ENCODE measurements around the gene DRD3. TPM values are rescaled to one million over a fixed set of nuclear protein-coding genes. Genes with fewer than 3 reads are reported as not detected.
A peak's percentile ranks its signal among the peaks of the same experiment; 100 is the strongest.

DRD3 gene
- polyA plus RNA-seq (2013, experiment 1 of 2; ENCODE audit: insufficient read length) = not detected
- polyA plus RNA-seq (2013, experiment 2 of 2; ENCODE audit: insufficient read length) = not detected

DNA sequence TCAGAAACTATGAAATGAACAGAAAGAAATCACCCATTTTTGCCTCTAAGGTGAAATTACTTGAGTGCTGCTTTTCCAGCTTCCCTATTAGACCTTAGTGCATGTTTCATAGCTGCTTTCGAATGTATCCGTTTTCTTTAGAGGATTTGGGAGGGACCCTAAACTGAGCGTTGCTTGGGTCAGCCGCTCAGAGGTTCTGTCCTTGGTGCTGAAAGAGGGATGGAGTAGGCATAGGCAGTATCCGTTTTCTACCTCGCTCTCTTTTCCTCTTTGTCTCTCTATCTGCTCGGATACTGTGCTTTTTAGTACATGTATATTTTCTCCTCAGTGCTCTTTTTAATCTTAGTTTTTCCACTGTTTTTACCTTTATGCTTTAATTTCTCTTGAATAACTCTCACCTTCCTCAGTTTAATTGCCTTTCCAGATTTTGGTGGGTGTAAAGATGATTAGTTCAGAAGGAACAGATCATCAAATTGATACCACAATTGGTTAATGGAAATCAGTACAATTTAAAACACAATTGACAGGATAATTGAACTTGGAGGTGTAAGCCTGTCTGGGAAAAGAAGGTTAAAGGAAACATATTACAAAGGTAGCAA is at the start of gene DRD3:
Gene DRD3, minus strand, starts transcription at position 283 of the 599 bp plus-strand sequence. CDS start 7,060 bp downstream, outside the sequence.
- DNase-seq = peak; percentile 62

DNA sequence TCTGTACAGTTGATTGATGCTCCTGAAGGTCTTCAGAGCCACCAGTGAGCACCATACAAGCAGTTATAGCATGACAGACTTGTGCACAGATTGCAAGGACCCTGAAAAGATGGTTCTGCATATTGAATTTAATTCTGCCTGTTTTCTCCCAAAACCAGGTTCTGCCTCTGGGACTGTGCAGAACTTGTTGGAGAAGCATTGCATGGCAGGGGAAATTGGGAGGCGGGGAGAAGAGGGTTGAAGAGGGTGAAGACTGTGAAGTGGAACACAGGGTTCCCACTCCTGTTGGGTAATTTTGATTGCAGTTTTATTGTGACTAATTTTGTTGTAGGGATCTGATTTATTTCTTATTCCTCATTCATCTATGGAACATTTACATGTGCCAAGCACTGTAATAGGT is 48.2 kb upstream of the DRD3 start:
- no peak for DNase-seq

DNA sequence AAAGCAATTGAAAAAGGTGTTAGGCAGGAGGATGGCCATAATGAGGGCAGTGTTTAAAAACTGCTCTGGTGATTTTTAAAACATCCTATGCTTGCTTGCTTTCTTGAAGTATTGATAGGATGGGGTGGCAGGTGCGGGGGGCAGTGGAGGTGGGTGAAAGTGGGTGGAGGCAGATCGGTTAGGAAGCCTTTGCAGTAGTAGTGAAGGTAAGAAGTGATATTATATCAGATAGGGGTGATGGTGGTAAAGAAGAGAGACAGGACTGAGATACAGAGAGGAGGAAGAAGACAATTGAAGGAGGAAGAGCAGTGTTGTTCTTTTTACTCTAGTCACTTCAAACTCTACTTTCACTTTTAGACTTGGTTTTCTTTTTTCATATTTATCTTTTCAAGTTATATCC is 47.5 kb upstream of the DRD3 start:
- DNase-seq = no peak

DNA sequence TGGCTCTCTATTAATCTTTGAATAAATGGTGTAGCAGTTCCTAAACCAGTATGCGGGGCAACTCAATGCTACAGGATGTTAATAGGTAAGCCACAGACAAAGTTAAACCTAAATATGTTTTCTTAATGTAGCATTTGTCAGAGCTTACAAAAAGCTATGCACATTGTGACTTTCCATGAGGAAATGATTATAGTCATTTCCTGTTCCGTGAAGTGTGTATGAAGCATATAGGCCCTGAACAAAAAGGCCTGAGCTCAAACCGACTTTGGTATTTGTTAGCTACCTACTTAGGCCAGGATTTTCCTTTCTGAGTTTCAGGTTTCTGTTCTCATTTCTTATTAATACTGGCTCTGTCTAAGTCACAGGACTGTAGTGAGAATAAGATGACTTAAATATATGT is 44.3 kb upstream of the DRD3 start:
- peak; percentile 31 for DNase-seq

DNA sequence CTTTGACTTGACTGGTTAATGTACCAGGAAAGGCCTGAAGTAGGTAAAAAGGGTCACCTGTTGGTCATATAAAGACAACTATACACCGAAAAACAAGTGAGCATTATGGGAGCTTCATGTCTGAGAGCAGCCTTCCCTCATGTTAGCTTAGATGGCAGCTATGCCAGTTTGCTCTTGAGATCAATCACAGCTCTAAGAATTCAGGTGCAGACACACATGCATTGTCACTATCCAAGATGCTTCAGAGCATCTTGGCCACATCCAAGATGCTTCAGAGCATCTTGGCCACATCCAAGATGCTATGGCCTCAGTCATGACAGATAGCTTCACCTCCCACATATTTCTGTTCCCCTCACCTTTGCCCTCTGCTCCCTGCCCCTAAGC is 43.0 kb upstream of the DRD3 start:
- no peak for DNase-seq

DNA sequence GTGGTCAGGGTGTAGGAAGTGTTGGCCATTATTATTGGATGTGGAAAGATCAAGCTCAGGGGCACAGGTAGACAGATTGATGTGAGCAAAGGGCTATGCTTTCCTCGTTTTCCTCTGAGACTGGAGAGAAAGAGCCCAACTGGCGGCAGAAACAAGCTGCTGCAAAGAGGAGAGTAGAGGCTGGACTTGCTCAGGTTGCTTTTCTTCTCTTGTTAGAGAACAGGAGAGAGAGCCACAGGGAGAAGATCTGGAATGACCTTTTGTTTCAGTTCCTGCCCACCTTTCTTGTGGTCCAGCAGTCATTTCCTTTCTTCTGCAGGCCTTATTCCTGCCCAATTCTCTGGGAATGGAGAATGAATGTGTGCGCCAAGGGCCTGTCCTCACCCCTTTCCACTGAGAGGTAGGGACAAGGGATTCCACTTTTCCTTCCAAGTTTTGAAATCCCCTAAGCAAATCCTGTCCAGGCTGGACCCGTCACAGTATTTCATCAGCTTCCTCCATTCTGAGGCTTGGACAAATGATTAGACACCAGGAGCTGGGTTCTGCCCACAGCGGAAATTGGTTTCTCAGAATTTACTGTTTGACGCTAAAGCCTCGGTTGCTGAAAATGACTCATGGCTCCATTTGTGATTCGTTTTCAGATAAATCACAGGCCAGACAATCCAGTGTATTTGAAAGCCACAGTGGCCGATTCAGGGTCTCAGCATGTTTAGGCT is 42.5 kb upstream of the DRD3 start:
- no peak for DNase-seq

DNA sequence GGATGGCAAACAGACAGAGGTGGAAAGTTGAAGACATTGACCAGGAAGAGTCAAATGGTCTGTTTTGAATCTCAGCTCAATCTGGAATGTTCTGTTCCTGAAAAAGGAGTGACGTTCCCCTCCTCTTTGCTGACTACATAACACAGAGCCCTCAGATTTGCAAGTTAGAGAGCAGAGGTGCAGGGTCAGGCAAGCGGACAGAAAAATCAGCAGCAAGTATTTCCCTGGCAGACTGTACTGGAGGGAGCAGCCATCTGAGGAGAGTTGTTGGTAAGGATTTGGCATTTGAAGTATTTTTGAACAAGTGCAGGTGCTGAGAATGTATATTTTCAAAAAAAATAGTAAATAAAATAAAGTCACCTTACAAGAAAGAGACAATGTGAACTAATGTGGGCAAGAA is 40.9 kb upstream of the DRD3 start:
- no peak for DNase-seq

DNA sequence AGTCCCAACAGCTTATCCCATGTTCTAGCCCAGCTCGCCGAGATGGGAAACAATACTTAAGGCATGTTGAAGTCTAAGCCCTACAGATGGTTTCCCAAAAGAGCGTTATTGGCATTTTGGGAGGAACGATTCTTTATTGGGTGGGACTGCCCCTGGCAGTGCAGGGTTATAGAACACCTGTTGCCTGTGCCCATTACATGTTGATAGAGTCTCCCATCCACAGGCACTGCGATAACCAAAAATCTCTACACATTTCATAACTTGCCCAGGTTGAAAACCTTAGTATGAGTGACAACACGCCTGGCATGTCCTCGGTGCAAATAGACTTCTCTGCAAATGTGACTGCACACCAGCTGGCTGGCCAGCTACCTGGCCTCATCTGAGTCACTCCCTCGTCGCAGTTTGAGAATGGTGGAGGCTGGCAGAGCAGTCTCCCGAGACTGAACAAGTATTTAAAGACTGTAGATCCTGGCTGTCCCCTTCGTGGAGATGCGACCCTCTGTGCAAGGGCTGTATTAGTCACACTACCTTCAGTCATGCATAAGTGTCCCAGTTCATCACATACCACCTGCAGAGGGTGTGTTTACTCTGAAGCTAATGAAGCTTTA is 39.8 kb upstream of the DRD3 start:
- DNase-seq = no peak

DNA sequence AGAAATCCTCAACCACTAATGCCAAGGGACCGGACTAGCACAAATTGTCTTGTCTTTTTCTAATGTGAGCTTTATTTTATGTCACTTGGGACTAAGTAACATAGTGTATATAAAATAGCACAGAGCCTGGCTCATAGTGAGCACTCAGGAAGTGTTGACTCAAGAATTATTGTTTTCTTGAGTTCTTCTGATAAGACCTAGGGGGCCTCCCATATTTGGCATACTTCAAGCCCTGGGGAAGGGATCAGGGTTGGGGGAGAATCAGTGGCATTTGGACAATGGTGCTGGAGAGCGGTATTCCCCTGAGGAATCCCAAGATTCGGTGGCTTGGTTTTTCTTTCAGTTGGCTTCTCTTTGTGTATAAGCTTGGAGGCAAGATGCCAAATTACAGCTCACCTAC is 39.2 kb upstream of the DRD3 start:
- DNase-seq = peak; percentile 61

DNA sequence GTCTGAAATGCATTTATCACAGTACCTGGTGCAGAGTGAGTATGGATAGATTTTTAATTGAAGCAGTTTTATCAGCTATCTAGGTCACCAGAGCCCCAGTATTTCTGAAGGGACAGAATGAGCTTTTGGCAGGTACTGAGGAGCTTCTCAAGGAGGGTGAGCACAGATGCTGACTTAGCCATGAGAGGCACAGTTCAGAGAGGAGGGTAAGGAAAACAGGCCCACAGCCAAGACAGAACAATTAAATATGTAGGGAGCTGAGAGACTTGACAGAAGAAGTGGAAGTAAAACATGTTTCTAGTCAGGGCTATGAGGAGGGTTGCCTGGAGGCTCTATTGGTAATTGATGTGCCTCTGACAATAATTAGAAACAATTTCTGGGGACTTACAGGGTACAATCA is 38.4 kb upstream of the DRD3 start:
- DNase-seq = no peak

DNA sequence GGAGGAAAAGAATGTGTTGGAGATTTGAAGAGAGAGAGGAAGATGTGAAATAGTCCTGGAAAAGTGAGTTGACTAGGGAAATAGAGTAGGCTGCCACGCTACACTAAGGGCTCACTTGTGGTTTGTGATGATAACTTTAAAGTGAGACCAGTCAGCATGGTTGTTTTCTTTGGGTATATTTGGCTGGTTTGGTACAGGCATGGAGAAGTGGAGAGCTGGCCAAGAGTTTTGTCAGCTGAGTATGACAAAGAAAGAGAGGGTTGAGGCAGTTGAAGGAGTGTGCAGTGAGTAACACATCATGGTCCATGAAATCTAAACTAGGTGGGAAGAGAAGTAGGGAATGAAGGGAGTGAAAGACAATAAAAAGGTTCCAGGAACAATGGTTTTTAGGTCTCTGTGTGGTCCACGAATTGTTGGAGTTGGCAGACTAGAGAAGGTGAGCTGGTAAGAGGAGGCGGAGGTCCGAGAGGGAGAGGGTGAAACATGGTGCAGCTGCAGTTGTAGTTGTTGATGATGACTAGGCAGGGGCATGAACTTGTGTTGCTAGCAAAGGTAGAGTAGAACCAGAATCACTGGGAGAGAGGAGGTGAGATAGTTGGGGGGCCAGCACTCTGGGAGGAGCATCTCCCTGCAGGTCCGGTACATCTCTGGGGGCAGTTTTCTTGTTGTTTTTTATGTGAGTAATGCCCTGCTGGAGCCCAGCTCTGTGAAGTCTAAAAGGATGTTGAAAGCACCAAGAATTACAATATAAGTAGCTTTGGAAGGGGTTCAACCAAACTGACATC is 37.5 kb upstream of the DRD3 start:
- DNase-seq = peak; percentile 75

DNA sequence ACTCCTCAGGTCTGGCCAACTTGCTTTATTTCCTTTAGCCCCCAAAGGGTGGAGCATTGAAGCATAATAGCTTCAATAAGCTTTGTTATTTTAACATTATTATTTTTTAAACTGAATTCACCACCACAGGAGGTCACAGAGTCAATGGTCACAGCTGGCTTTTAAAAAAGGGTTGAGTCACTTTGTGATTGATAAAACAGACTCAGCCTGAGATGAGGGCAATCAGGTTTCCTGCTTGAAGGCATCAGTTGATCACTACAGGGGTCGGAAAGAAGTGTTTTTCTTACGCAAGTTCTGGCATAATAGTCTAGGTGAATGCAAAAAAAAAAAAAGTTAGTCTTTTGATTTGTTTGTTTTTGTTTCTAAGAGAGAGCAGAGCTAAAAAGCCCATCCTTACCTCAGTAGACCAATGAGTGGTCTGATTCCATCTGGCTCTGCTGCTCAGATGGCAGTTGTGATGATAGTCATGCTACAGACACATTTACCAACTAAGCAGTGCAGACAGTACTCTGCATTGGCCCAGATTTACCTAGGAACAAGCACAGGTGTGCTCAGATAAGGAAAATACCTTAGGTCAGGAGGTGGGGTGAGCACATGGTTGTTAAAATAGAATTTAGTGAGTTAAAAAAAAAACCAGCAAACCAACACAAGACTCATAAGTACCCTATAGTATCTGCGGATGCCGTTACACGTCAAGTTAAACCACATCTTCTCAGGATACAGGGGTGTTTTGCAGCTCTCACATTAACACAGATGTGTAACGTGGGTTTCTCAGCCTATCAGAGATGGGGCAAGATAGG is 35.9 kb upstream of the DRD3 start:
- no peak for DNase-seq

DNA sequence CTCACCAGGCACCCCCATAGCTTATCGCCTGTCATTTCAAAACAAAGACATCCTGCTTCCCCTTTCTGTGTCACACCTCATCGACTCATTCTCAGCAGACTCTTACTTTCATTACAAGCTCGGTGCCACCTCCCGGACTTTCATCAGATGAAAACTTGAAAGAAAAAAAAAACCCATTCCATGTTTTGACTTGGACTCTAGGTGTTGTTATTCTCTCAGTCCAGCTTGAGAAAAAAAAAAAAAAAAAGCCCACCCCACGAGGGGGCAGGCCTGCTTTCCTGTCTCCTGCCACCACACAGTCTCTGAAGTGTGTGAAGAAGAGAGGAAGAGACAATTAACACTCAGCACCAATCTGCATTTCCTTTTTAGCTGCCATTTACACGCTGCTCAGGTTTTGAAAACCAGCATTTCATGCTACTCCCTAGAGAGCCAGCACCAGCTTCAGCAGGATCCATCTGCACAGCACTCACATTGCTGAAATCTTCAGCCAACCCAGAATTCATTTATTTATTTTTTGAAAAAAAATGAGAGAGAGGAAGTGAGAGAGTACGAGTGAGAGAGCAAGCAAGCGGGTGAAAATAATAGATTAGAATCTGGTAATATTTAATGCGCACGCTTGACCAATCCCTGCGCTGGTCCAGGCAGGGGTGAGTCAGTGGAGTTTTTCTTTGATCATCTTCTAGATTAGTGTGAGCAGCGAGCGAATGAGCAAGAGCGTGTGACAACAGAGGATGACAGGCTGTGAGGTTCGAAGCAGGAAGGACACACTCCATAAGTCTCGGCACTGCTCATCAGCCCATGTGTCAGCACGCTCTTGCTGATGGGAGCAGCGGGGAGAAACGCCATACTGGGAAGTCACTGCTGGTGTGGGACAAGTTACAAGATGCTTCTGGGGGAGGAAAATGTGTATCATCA is 35.0 kb upstream of the DRD3 start:
- DNase-seq = peak; percentile 90

DNA sequence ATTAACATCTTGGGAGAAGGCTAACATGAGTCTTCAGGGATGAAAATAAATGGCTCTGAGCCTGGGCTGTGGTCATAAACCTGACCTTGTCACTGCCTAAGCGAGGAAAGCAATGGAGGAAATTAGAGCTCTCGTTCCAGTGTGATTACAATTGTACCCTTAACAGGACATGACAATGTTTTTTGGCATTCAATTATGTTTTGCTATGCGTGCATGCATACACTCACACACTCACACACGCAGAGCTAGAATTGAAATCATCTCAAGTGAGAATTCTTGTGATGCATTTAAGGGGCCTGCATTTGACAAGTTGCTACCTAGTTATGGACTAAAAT is 34.4 kb upstream of the DRD3 start:
- DNase-seq = peak; percentile 85

DNA sequence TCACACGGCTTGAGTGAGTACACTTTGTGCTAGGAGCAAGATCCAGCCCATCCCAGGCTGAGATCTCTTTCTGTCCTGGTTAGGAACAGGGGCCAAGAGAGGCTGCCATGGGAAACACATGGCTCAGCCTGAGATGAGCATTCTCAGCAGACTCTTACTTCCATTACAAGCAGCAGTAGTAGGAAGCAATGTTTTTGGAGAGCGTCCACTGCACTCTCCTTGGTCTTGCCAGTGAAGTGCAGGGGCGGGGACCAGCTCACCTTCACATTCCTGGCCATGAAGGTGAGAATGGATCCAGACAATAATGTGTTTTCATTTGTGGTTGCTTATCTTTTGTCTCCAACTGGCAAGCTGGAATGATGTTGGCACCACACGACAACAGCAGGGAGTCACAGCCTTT is 33.8 kb upstream of the DRD3 start:
- DNase-seq = no peak

DNA sequence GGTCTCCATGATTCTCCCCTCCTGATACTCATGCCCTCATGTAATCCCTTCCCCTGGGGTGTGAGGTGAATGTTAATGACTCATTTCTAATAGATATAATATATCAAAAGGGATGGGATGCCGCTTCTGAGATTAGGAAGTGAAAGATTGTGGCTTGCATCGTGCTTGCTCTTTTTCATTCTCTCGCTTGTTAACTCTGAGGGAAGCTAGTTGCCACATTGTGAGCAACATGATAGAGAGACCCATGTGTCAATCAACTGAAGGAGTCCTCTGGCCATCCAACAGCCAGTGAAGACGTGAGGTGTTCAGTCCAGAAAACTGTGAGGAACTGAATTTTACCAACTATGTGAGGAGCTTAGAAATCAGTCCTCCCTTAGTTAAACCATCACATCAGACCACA is 28.9 kb upstream of the DRD3 start:
- DNase-seq = no peak

DNA sequence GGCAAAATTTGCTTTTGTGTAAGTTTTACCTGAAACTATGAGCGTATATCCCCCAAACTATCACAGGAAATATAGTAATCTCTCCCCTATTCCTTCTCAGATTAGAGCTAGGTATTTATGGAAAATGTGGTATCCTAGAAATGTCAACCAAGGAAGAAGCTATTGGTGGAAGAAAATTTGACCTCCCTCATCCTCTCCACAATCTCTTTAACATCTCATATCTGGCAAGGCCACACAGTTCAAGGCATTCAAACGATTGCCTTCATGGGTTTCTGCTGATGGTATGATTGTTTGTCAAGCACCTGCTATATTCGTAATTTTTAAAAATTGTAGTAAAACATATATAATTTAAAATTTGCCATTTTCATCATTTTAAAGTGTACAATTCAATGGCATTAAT is 27.5 kb upstream of the DRD3 start:
- DNase-seq = no peak

DNA sequence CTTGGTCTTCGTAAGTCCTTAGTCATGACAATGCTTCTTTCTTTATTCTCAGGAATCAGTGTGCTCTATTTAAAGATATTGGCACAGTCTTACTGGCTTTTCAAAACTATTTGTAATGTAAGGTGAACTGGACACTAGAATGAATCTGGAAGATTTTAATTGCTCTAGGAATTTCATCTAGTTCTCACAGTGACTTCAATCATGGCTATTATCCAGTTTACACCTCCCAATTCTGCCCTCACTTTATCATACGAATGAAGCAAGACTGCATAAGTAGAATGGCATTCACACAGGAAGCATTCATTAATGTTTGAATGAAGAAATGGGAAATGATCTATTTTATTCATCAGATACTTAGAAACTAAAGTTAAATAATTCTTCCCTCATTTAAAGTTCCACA is 26.7 kb upstream of the DRD3 start:
- DNase-seq = no peak

DNA sequence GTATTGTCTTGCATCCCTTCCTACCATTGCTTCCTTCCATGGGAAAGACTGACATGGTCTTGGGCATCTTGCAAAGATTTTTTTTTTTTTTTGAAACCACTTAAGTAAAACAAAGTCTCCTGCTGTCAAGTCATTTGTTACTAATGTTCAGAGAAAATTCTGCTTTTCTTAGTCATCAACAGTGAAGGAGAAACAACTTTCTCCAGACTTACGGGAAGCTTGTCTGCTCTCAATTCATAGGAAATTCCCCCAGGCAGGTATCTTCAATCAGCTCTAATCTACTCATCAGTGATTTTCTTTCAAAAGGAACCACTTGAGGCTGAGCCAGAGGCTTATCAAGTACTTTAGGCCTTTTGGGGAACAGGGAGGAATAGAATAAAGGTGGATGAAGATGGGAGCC is 15.9 kb upstream of the DRD3 start:
- no peak for DNase-seq

DNA sequence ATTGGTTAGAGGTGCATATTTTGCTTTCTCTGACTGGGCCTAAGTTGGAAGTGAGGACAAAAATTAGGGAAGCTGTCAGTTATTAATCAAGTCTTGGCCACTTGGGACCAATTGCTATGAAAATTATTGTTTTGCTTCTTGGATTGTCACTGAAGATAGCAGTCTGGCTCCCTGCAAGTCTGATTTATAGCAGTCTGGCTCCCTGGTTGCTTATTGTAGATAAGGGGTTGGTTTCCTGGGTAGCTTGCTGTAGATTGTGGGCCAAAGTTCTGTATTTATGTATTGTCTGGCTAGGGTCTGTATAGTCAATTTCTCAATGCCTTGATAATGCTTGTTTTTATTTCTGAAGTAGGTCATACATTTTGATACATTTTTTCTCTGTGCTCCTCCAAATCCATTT is 13.3 kb upstream of the DRD3 start:
- DNase-seq = no peak

DNA sequence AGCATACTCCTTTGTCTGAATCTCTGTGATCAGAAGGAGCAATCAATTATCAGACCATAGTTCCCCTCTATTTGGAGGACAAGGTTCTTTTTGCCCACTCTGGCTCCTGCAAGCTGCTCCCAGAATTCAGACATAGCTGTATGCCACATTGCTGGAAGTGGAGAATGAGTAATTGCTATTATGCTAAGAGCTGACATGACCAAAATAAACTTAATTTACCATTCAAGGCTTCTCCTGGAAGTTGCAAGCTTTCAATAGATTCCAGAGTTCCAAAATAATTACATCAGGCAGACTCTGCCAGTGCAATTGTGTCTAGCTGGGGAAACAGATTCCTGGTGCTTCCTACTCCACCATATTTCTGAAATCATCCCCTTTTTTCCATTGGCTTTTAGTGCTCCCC is 7.6 kb upstream of the DRD3 start:
- no peak for DNase-seq
